Dedifferentiated amniotic fluid mesenchymal stem cell (primary cell): ENCODE measurements around the gene IAH1.
A peak's percentile ranks its signal among the peaks of the same experiment; 100 is the strongest.

Source experiments
- DNase-seq: peaks from one replicate; pipeline ENCODE4 v3.0.0-alpha.2; 2016; ENCODE audit errors: extremely low spot score

IAH1 gene

DNA sequence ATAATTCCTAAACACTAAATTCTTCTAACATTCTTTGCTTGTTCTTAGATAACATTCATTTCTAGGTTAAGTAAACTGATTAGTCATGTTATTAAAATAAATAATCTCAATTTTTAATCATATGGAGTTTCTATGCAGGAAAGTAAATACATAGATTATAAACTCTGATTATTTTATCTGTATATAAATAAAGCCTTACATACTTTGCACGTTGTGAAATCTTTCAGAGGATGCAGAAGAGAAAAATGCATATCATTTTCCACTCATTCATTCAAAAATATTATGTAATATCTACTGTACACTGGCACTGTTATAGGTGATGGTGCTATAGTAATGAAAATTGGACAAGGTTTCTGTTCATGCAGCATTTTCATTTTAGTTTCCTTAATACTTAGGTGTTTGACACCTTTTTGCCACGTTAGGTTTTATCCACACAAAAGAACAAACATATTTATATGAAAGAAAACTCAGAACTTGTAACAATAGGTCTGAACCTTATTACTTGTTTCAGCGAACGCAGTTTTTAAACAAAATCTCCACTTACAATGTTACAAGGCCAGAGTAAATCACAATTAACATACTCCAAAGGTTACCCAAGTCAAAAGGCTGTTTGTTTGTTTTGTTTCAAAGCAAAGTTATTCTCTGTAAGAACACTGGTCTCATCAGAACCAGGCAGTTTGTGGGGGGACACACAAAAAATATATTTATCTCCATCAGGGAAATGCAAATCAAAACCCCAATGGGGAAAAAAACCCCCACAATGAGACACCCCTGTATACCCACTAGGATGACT is 53.8 kb downstream of the IAH1 start:
- DNase-seq = no peak

DNA sequence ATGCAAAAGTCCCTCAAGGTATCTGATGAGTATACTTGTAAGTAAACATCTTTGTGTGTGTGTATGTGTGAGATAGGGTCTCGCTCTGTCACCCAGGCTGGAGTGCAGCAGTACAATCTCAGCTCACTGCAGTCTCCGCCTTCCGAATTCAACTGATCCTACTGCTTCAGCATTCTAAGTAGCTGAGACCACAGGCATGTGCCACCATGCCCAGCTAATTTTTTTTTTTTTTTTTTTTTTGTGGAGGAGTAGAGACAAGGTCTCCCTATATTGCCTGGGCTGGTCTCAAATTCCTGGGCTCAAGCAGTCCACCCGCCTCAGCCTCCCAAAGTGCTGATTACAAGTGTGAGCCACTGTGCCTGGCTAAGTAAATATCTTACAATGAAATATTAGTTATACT is 58.1 kb downstream of the IAH1 start:
- DNase-seq = no peak

DNA sequence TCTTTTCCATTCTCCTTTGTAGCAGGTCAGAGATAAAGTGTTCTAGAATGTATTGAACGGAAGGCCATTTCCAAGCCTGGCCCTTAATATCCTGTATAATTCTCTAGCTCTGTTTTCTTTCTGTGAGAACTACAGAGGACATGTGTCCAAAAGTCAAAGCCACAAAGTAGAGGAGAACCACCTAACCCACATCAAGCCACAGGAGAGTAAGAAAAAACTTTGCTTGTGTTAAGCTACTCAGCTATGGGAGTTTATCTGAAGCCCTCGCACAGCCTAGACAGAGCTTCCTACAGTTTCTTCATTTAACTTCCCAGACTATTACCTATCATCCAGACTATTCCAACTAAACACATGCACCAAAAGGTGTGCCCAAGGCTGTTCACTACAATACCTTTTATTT is 59.3 kb downstream of the IAH1 start:
- DNase-seq = no peak

DNA sequence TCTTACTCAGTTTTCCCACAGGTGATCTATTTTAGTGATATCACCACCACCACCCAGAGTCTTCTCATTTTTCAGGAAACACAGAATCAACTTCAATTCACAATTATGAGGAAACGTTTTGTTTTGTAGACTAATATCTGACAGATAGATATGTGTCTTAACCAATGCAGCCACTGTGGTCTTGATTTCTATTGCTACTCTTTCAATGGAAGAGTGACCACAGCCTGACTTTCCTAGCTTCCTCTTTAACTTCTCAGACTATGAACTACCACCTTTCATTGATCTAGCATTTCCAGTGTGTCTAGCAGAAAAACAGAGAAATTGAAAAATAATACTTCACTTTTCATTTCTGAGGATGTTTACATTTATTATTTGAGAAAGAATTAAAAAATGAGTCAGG is 60.8 kb downstream of the IAH1 start:
- DNase-seq = no peak

DNA sequence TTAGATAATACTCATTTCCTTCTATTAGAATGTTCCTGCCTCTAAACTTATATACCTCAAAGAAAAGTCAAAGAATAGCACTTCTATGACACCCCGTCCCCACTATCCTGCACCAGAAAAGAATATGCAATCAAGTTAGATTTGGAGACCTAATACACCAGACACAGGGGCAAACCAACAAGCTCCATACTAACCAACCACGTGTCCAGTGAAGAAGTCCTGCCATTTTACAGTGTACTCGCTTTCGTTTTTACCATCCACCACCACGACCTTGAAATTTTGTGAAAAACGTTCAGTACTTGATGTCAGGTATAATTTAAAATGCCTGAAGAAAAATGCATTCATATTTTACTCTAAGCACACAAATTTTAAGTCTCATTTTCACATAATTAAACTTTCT is 62.2 kb downstream of the IAH1 start:
- no peak for DNase-seq

DNA sequence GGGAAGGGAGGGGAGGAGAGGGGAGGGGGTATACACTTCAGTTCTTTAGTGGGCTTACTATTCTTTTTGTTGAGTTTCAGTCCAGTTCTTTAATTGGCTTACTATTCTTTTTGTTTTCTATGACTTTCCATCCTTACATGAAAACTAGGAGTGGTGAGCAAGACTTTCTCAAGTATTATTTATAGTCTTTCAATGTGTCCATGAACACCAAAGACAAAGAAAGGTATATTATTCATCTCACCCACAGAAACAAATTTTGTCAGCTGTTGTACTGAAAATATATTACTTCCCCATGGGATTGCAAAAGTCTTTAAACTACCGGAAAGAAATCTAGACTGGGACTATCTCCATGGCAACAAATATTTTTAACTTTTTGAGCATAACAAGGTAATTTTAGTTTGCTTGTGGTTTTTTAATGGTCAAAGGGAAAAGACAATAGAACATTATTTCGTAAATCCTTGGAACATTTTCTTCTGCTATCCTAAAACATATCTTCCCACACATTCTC is 63.7 kb downstream of the IAH1 start:
- DNase-seq = peak; percentile 80
